Inflammatory macrophage treated with lipopolysaccharide for 1 hour (primary cell): ENCODE measurements around the gene OGFOD2.
"Not testable (repeated sequence)": the region's sequence is repeated elsewhere in the genome, so short reads cannot be mapped to it uniquely, and the experiment has no call there.

Source experiments
- DNase-seq, 2 donors: peaks; one replicate each; pipeline ENCODE4 v3.0.0-alpha.2; 2020 to 2022

The OGFOD2 gene

GRCh38 chr12:123006977-123007376 lies 31.9 kb downstream of the OGFOD2 start:
- no peak for DNase-seq

- no peak for DNase-seq
Measured at GRCh38 chr12:123010110-123010509, 35.1 kb downstream of the OGFOD2 start.

- DNase-seq = no peak
Measured at GRCh38 chr12:123010681-123011080, 35.6 kb downstream of the OGFOD2 start.

GRCh38 chr12:123011701-123012100 lies 36.7 kb downstream of the OGFOD2 start:
- no peak for DNase-seq

GRCh38 chr12:123013185-123014095 lies 38.4 kb downstream of the OGFOD2 start:
- DNase-seq = no peak

GRCh38 chr12:123014473-123014872 lies 39.4 kb downstream of the OGFOD2 start:
- DNase-seq = not testable (repeated sequence)

- no peak for DNase-seq
Measured at GRCh38 chr12:123017753-123018152, 42.7 kb downstream of the OGFOD2 start.

- no peak for DNase-seq
Measured at GRCh38 chr12:123019841-123020138, 44.7 kb downstream of the OGFOD2 start.

GRCh38 chr12:123021688-123022604 lies 46.9 kb downstream of the OGFOD2 start:
- DNase-seq = no peak

GRCh38 chr12:123022846-123023245 lies 47.8 kb downstream of the OGFOD2 start:
- no peak for DNase-seq

- no peak for DNase-seq
Measured at GRCh38 chr12:123024819-123025391, 49.9 kb downstream of the OGFOD2 start.

- DNase-seq = no peak
Measured at GRCh38 chr12:123026094-123026853, 51.2 kb downstream of the OGFOD2 start.

GRCh38 chr12:123027726-123028445 lies 52.8 kb downstream of the OGFOD2 start:
- DNase-seq = no peak

GRCh38 chr12:123028475-123028874 lies 53.4 kb downstream of the OGFOD2 start:
- no peak for DNase-seq

GRCh38 chr12:123029550-123029949 lies 54.5 kb downstream of the OGFOD2 start:
- no peak for DNase-seq
